GM19043 (cell line): ENCODE results near the gene OTOG.
"Not testable (repeated sequence)": the region's sequence is repeated elsewhere in the genome, so short reads cannot be mapped to it uniquely, and the experiment has no call there.

ENCODE experiments used
- ATAC-seq: cut with Tn5 transposase; IDR thresholded peaks from one replicate; pipeline ENCODE4 v1.9.1; 2021; ENCODE audit warnings: low read depth; ENCODE audit not compliant: unreplicated experiment

The OTOG gene

DNA sequence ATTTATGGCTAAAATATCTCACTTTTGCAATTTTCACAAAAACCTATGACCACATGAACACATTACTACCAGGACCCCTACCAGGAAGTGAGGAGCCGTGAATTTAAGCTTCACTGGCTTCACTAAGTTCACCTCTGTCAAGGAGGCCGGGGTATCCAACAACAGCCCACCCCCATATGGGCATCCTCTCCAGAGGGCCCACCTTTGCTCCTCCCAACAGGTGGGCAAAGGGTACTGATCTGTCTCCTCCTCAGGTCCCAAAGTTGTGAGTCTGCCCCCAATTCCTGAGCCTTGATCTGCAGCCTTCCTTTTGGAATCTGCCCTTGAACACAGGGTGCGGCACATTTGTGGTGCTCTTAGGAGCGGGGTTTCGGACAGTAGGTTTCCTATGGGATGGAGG, 66.9 kb downstream of the OTOG start:
- no peak for ATAC-seq

DNA sequence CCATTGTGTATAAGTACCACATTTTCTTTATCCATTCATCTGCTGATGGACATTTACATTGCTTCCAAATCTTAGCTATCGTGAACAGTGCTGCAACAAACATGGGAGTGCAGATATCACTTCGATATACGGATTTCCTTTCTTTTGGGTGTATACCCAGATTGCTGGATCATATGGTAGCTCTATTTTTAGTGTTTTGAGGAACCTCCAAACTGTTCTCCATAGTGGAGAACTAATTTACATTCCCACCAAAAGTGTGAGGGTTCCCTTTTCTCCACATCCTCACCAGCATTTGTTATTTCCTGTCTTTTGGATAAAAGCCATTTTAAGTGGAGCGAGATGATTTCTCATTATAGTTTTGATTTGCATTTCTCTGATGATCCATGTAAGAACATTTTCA, 75.7 kb downstream of the OTOG start:
- ATAC-seq = not testable (repeated sequence)

DNA sequence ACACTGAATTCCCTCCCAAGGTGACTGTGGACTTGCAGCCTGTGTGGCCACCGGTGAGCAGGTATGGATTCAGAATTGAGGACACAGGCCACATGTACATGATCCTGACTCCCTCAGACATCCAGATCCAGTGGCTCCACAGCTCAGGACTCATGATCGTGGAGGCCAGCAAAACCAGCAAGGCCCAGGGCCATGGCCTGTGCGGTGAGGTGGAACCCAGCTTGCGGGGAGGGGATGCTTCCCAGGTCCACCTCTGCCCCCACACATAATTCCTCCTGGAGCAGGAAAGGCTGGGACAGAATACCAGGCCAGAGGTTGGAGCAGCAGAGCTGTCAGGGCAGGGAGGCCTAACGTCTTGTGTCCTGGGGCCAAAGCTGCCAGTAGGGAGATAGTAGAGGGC, 82.1 kb downstream of the OTOG start:
- ATAC-seq = no peak

DNA sequence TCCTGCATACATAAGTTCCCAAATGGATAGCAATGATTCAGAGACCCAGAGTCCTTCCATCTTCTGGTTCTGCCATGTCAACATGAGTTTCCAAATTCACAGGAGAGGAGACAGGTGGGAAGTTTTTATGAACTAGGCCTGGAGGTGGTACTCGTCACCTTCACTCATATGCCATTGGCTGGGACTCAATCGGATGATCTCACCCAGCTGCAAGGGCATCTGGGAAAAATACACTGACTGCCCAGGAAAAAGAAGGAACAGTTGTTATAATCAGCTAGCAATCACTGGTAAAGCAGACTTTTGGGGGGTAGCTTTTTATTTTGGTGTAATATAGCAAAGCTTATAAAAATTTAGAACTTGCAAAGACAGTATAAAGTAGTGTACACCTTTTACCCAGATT, 83.9 kb downstream of the OTOG start:
- ATAC-seq = no peak

DNA sequence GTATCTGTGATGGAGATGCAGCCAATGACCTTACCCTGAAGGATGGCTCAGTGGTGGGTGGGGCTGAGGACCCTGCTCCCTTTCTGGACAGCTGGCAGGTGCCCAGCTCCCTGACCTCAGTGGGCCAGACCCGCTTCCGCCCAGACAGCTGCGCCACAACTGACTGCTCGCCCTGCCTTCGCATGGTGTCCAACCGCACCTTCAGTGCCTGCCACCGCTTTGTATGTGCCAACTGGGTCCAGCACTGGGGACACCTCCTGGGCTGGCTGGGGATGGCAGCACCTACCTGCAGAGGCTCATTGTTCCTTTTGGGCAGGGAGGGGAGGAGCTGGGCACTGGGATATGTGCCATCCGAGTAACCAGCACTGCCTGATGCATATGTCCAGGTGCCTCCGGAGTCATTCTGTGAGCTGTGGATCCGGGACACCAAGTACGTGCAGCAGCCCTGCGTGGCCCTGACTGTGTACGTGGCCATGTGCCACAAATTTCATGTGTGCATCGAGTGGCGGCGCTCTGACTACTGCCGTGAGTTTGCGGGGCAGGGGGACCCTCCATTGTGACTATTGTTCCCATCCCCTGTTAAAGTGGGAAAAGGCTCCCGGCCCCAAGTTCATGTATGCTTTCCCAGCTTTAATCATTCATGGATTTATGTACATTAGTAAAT, 84.8 kb downstream of the OTOG start:
- no peak for ATAC-seq

DNA sequence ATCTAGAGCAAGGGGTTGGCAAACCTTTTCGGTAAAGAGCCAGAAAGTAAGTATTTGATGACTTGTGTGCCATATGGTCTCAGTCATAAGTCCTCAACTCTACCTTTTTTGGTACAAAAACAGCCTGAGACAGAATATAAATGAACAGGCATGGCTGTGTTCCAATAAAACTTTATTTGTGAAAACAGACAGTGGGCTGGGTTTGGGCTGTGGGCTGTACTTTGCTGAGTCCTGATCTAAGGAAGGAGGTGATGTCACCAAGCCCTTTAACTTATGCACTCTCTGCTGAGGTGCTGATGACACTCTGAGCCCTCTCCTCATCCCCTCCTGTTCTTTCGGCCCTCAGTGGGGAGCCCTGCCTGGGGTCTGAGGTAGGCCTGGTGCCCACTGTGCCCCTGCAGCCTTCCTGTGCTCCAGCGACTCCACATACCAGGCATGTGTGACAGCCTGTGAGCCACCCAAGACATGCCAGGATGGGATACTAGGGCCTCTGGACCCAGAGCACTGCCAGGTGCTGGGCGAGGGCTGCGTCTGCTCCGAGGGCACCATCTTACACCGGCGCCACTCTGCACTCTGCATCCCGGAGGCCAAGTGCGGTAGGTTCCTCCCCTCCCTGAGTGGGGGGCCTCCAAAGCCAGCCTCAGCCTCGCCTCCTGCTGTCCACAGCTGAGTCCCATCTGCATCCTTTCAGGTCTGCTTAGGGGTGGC, 86.4 kb downstream of the OTOG start:
- no peak for ATAC-seq

DNA sequence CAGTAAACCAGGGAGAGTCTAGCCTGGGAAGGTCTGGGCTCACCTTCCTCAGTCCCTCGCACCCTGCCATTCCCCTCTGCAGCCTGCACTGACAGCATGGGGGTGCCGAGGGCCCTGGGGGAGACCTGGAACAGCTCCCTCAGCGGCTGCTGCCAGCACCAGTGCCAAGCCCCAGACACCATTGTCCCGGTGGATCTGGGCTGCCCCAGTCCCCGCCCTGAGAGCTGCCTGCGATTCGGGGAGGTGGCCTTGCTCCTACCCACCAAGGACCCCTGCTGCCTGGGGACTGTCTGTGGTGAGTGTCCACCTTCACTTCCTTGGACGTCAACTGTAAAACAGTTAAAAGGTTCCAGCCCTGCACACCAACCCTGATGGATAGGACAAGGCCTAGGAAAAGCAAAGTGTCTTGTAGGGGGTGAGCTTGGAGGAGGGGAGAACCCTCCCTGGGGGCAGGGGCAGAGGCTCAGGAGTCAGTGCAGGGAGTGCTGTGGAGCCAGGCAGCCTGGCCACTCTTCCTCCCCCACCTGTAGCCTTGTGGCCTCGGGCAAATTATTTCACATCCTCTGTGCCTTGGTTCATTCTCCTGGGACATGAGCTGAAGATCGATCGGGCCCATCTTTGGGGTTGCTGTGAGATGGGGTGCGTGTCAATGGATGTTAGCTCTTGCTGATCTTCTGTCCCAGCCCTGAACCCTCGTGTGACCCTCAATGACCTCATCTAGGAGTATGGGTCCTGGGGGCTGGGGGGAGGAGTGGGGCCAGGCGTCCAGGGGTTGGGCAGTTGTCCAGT, 87.1 kb downstream of the OTOG start:
- no peak for ATAC-seq

DNA sequence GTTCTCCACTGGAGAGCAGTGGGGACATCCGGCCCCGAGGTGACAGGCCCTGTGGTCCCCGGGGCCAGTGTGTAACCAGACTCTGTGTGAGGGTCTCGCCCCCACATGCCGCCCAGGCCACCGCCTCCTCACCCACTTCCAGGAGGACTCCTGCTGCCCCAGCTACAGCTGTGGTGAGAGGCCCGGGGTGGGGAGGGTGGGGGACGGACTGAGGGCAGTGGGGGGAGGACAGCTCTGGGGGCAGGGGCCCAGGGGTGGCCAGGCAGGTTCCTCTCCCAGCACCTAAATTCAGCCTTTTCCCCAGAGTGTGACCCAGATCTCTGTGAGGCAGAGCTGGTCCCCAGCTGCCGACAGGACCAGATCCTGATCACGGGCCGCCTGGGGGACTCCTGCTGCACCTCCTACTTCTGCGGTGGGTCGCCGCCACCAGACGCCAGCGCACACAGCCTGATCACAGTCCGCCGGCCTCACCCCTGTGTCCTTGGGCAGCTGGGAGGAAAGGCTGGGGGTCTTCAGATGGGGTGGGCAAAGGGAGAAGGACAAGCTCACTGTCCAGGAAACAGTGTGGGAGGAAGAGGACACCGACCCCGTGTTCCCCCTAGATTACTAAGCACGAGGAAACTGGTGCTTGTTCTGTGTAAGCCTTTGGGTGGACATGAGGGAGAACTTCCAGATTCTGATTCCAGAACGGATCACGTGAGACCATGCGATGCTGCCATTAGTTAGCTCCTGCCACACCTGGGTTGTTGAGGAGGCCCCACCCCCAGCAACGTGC, 87.9 kb downstream of the OTOG start:
- no peak for ATAC-seq

DNA sequence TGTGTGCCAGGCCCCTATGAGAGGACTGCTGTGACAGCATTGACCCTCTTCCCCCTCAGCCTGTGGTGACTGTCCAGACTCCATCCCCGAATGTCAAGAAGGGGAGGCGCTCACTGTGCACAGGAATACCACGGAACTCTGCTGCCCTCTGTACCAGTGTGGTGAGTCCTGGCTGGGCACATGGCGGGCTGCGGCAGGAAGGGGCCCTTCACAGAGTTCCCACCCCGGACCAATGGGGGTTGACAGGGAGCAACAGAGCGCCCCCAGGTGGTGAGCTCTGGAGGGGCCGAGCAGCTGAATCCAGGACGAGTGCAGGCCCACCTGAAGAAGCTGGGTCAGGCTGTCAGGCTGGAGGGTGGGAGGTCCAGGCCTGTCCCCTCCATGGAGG, 88.5 kb downstream of the OTOG start:
- ATAC-seq = no peak

DNA sequence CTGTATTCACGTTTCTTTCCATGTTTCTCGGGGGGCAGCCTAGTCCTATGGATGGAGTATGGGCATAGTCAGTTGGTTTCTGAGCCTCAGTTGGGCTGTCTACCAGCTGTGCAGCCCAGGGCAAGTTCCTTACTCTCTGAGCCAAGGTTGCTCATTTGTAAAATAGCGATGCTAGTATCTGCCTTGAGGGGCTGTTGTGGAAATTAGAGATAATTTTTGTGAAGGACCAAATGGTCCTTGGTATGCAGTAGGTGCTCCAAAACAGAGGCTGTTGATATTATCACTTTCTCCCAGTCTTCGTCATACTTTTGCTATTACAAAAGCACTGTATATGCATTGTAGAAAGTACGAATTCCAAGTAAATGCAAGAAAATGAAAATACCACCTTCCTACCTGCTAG, 89.7 kb downstream of the OTOG start:
- no peak for ATAC-seq

DNA sequence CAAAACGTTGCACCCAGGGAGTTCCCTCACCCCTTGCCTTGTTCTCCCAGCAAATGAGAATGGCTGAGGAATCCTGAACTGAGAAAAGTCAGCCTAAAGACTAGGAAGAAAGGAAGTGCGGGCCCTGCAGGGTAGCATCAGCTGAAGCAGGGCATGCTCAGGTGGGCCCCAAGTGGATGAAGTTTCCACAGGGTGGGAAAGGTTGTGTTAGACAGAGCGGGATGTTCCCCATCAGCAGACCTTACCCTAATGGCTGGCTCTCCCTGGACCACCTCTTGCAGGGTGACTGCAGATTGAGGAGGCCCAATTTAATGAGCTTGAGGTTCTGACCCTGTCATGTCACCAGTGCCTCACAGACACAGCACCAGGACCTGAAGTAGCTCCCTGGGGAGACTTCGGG, 90.8 kb downstream of the OTOG start:
- ATAC-seq = no peak

DNA sequence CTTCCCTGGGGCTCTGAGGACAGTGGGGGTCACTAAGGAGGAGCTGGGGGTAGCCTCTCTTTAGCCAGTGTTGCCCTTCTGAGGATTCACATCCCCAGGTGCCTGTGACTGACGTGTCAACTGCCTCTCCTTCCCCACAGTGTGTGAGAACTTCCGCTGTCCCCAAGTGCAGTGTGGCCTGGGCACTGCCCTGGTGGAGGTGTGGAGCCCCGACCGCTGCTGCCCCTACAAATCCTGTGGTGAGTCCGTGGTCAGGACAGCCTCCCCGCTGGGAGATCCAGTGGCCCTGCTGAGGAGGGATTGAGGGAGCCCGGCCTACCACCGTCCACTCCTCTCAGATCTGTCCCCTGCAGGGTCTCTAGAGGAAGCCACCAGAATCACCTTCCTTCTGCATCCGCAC, 91.3 kb downstream of the OTOG start:
- ATAC-seq = no peak

DNA sequence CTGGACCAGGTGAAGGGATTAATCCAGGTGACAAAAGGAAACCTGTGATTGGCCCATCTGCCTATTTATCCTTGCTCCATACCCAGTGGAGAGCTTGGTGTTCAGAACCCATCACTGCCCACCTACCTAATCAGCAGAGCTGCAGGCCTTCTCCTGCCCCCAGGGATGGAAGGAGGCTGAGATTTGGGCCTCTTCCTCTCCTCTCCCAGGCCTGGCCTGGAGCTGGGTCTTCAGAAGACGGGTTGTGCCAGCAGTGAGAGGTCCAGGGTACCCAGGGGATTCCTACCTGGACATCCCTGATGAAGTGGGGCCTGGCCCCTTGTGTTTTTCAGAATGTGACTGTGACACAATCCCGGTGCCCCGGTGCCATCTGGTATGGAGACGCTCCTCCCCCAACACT, 92.0 kb downstream of the OTOG start:
- ATAC-seq = no peak

DNA sequence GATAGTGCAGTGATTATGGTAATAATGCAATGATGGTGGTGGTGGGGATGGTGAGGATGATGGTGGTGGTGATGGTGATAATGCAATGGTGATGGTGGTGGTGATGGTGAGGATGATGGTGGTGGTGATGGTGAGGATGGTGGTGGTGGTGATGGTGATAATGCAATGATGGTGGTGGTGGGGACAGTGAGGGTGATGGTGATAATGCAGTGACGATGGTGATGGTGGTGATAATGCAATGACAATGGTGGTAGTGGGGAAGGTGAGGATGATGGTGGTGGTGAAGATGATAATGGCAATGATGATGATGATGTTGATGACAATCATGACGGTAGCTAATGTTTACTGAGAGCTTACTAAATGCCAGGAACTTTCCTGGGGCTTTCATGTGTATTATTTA, 92.7 kb downstream of the OTOG start:
- no peak for ATAC-seq

DNA sequence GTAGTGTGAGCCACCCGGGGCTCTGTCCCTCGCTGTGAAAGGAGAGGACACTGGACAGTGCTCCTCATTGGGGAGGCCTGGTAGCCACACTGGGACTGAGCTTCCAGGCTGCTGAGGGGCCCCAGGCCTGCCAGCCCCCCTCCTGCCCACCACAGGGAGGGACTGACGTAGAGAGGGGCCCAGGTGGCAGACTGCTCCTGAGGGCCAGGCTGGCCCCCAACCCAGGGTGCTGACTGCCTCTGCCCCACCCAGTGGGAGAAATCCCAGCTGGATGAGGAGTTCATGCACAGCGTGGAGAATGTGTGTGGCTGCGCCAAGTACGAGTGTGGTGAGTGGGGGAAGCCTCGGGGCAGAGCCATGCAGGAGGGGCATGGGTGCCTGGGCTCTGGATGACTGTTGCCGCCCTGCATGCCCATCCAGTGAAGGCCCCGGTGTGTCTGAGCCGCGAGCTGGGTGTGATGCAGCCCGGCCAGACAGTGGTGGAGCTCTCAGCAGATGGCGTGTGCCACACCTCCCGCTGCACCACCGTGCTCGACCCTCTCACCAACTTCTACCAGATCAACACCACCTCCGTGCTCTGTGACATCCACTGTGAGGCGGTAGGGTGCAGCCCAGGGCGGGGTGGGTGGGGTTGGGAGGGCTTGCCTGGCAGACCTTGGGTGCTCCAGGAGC, 93.6 kb downstream of the OTOG start:
- no peak for ATAC-seq

DNA sequence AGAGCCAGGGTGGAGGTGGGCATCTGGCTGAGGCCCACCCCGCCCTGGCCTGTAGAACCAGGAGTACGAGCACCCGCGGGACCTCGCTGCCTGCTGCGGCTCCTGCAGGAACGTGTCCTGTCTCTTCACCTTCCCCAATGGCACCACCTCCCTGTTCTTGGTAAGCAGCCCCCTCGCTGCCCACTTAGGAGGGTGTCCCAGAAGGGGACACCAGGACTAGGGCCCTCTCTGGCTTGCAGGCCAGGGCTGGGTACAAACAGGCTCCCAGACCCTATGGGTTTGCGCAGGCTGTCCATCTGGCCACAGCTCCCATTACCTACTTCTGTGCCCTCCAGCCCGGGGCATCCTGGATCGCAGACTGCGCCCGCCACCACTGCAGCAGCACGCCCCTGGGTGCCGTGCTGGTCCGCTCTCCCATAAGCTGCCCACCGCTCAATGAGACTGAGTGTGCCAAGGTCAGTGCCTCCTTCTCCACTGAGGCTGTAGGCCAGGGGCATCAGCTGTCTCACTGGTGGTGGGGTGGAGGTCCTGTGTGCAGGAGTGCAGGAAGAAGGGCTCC, 94.8 kb downstream of the OTOG start:
- ATAC-seq = no peak

DNA sequence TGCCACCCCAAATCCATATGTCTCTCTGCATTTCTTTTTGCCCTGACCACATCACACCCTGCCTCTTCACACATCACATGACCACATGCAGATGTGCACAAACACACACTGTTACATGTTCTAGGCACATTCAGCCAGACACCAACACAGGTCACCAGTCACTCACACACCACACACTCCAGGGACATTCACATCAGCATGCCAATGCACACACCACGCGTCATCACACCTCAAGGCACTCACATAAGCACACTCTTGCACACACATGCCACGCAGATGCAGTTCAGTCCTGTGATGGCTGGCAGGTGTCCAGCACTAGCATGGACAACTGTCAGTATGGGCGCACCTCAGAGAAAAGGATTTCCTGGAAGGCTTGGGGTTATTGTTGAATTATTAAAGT, 95.3 kb downstream of the OTOG start:
- no peak for ATAC-seq

DNA sequence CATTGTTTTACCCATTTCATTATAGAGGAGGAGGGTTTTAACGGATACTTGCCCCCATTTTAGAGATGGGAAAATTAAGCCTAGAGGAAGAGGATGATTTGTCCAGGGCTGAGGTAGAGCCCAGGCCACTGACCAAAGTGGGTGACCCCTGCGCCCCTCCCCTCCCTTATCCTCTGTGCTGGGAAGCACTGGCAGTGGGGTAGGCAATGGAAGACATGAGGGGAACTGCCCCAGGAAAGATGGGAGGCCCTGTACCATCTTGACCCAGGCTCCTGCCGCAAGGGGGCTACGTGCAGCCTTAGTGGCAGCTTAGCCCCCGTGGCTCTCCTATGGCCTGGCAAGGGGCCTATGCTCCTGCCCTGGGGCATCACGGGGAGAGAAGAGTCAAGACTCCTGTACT, 95.9 kb downstream of the OTOG start:
- no peak for ATAC-seq

DNA sequence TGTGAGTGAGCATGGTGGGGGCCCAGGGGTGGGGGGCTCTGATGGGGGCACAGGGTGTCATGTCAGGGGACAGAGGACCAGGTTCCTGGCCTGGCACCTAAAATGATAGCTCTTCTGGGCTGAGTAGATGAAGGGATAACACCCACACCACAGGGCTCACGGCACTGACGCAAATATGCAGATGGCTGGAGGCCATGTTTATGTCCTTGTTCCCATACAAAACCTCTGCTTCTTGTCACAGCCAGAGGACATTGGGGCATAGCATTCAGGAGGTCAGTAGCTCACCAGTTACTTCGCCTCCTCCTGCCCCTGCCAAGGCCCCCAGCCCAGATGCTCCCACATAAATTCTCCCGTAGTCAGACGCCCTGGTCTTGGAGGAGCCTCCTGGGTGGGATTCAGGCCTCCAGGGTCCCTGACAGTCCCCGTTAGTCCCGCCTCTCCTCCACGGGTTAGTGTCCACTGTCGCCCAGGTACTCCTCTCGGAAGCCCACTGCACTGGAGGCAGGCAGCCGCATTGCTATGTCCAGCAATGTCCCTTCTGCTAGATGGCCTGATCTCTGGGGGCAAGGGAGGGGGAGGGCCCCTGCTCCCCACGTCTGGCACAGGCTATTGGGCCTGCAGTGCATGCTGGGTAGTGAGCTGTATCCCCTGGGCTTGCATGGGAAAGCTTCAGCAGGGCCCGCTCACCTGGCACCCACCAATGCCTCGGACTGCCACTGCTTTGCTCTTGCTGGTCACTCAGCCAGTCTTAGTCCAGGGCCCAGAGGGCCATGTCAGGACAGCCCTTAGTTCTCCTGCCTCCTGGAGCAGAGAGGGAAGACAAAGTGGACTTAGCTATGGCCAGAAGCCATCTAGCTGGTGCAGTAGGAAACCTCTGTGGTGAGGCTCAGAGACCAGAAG, 96.7 kb downstream of the OTOG start:
- ATAC-seq = no peak
